Gastrocnemius medialis (tissue), 4 donors: ENCODE results near the gene ADGRL2.

Experiments used
- POLR2A ChIP-seq, 2 donors: fragments of 450-650 bp; IDR thresholded peaks; one replicate each; pipeline ENCODE4 v1.6.1; 2017; ENCODE audit warnings: antibody characterized with exemption in 2 of 2, mild to moderate bottlenecking in 2 of 2, moderate library complexity in 2 of 2
- TF ChIP-seq, protein P1 (sequence below), 5 experiments: fragments of 450-650 bp in 3 of 5; fragments of 200-600 bp in 2 of 5; sonication (generic) in 2 of 5; IDR thresholded peaks in 4 of 5; conservative IDR thresholded peaks in 1 of 5; 1 replicate in 4 of 5; 2 replicates in 1 of 5; pipeline ENCODE4 v1.5.1; 2016 to 2019; ENCODE audit warnings: antibody characterized with exemption in 5 of 5, mild to moderate bottlenecking in 3 of 5, moderate library complexity in 3 of 5

DNA sequence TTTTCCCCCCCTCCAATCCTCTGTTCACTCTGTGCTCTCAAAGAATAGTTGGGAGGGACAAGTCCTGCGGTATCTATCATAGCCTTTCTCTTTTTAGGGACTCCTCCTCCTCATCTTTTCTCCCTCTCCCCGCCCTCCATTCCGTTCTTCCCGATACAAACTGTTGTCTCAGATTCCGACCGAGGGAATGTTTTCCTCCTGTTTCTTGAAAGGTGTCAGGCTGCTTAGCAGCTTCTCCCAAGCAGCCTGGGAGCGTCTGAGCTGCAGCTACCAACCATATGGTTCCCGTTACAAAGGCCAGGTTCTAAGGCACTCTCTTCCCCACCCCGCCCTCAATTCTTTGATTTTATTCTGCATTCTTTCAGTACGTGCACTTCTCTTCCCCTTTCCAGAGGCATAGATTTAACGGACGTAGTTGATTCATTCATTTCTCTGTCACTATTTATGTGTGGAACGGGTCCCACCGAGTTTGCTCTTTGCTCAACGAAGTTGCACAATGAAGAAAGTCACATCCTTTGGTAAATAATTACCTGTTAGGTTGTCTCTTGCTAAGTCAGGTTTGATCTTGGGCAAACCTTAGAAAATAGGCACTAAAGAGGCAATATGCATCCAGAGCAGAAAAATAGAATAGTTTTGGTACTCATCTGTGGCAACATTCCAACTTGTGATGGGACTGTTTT is 2.8 kb downstream of the ADGRL2 start:
- TF ChIP-seq, protein P1, sequence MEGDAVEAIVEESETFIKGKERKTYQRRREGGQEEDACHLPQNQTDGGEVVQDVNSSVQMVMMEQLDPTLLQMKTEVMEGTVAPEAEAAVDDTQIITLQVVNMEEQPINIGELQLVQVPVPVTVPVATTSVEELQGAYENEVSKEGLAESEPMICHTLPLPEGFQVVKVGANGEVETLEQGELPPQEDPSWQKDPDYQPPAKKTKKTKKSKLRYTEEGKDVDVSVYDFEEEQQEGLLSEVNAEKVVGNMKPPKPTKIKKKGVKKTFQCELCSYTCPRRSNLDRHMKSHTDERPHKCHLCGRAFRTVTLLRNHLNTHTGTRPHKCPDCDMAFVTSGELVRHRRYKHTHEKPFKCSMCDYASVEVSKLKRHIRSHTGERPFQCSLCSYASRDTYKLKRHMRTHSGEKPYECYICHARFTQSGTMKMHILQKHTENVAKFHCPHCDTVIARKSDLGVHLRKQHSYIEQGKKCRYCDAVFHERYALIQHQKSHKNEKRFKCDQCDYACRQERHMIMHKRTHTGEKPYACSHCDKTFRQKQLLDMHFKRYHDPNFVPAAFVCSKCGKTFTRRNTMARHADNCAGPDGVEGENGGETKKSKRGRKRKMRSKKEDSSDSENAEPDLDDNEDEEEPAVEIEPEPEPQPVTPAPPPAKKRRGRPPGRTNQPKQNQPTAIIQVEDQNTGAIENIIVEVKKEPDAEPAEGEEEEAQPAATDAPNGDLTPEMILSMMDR (IDR thresholded peaks at IDR 0.05 in 4 of 5, conservative IDR thresholded peaks at IDR 0.05 in 1 of 5), result no peak
- TF ChIP-seq POLR2A (IDR thresholded peaks at IDR 0.05), result no peak
